ENCODE data around the gene CXCR4. TPM values are rescaled to one million over a fixed set of nuclear protein-coding genes. Genes with fewer than 3 reads are reported as not detected.
A peak's percentile ranks its signal among the peaks of the same experiment; 100 is the strongest.

Gene CXCR4
- total and polyA plus RNA-seq, 8 donors: 1.2 to 42.6 (median 15.9) TPM; not detected in 1

DNA sequence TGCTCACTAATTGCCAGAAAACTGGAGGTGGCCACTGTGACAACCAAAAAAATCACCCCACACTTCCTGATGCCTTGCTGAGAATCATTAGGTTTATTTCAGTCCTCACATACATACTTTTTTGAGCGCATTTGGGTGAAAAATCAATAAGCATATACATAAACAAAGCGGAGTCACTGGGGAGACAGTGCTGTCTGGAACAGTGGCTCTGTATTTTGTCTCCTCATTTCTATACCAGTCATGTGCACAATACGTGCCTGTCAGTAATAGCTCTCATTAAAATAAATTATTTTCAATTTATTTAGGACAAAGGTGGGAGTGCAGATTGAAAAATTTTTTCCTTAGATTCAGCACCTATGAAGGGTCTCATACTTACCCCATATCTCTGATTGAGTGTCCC, 48.2 kb downstream of the CXCR4 start:
- H3K4me1 ChIP-seq: no peaks in the 10 kb centered on the region
- intact Hi-C loops (cut with DNase I; ENCODE audit: low total_unique reads): no loop called here
- no peaks in the 10 kb centered on the region for H3K36me3 ChIP-seq
- no peaks in the 10 kb centered on the region for H3K27me3 ChIP-seq
- H3K4me3 ChIP-seq: no peak overlapping the region
- TF ChIP-seq POLR2AphosphoS5 (IDR thresholded peaks at IDR 0.05): no peak
- WGBS, 5 donors: 82 to 93% (median 92%) methylated on average over 3 of the region's 3 CpGs
- no peak overlapping the region for H3K27ac ChIP-seq
- no peak for DNase-seq
- peaks cover 0 to 6% (median 4%) of the 10 kb centered on the region in 4 donors for H3K9me3 ChIP-seq

DNA sequence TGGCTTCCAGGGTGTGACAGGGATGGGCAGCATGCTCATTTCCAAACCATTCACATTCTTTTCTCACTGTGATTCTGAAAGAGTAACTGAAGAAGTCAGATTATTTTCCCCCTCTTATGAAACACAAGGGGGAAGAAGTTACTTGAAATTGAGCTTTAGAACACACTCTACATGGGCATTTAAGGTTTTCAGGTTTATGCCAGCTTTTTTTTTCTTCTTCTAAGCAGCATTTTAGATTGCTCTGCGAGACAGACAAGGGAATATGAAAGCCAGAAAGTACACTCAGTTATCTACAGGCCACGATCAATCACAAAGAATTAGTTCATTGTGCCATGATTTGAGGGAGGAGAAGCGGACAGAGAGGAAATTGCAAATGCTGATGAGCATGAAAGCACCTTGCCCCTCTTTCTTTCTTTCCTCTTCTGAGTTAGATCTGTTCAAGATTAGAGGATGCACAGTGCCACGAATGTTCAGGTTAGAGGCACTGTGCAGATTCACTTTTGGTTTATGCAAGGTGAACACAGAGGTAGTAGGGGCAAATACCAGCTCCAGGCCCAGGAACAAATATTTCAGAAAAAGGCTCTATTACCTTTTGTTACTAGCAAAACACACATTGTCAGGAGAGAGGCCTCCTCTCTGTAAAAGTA, 49.2 kb downstream of the CXCR4 start:
- DNase-seq: no peak
- Histone ChIP-seq H3K4me3 (no peak overlapping the region), H3K9me3 (peaks cover 0 to 6% (median 4%) of the 10 kb centered on the region in 4 donors), H3K27me3 (no peaks in the 10 kb centered on the region), H3K27ac (no peak overlapping the region), H3K36me3 (no peaks in the 10 kb centered on the region), H3K4me1 (no peaks in the 10 kb centered on the region)
- TF ChIP-seq EP300 (IDR thresholded peaks at IDR 0.05) (no peak), POLR2A (IDR thresholded peaks at IDR 0.05) (no peak)
- TF ChIP-seq, protein P1, sequence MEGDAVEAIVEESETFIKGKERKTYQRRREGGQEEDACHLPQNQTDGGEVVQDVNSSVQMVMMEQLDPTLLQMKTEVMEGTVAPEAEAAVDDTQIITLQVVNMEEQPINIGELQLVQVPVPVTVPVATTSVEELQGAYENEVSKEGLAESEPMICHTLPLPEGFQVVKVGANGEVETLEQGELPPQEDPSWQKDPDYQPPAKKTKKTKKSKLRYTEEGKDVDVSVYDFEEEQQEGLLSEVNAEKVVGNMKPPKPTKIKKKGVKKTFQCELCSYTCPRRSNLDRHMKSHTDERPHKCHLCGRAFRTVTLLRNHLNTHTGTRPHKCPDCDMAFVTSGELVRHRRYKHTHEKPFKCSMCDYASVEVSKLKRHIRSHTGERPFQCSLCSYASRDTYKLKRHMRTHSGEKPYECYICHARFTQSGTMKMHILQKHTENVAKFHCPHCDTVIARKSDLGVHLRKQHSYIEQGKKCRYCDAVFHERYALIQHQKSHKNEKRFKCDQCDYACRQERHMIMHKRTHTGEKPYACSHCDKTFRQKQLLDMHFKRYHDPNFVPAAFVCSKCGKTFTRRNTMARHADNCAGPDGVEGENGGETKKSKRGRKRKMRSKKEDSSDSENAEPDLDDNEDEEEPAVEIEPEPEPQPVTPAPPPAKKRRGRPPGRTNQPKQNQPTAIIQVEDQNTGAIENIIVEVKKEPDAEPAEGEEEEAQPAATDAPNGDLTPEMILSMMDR (IDR thresholded peaks at IDR 0.05): no peak
- intact Hi-C loops (cut with DNase I; ENCODE audit: low total_unique reads): no loop called here
- WGBS, 5 donors: 43 to 73% (median 62%) methylated on average over 4 of the region's 4 CpGs

DNA sequence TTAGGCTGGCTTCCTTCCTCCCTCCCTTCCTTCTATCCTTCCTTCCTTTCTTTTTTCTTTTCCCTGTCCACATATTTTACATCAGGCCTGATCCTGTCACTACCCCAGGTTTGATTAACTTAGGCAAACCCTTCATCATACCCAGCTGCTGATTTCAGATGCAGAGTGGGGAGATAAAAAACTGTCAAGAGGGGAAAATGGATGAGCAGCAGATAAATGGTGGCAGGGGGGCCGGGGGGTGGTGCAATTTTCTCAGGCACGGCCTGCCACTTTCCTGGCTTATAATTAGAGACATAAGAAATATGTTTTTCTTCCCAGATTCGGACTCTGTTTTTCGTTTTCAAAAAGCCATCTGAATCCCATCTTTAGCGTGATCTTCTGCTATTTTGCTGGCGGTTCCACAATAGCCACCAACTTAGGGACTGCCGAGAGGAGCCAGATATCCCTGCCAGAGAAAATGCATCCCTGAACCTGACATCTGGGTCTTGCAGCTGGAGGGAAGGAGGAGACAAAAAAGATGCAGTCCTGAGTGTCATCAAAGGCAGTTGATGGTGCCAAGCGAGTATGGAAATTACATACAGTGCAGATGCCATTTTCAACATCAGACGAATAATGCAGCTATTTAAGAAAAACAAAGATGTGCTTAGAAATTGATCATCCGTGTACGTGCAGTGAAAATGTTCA, 49.9 kb downstream of the CXCR4 start:
- Histone ChIP-seq H3K27ac (no peak overlapping the region), H3K27me3 (no peaks in the 10 kb centered on the region), H3K4me1 (no peaks in the 10 kb centered on the region), H3K36me3 (no peaks in the 10 kb centered on the region), H3K9me3 (peaks cover 0 to 5% (median 3%) of the 10 kb centered on the region in 4 donors), H3K4me3 (no peak overlapping the region)
- no peak for DNase-seq
- intact Hi-C loops (cut with DNase I; ENCODE audit: low total_unique reads): no loop called here
- WGBS, 5 donors: 71 to 85% (median 74%) methylated on average over 11 of the region's 11 CpGs
- TF ChIP-seq POLR2AphosphoS5 (IDR thresholded peaks at IDR 0.05) (no peak), POLR2A (IDR thresholded peaks at IDR 0.05) (no peak), EP300 (IDR thresholded peaks at IDR 0.05) (no peak)
- TF ChIP-seq, protein P1 (IDR thresholded peaks at IDR 0.05): no peak

DNA sequence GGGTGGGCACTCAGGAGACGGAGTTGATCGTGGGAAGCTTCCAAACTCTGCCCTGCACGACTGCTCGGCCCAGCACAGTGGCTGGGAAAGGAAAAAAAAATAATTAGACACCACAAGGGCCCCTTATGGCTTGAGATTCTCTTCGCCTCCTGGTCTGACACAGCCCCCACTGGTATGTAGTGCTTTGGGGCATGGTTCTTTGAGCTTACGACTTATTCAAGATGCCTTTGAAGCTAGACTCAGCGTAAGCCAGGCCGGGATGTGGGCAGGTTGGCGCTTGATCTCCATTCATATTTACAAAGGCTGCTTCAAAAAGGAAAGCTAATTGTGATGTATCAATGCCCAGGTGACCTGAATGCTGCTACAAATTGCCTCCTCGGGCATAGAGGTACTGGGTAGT, 50.5 kb downstream of the CXCR4 start:
- intact Hi-C loops (cut with DNase I; ENCODE audit: low total_unique reads): no loop called here
- Histone ChIP-seq H3K9me3 (peaks cover 0 to 5% (median 1%) of the 10 kb centered on the region in 4 donors), H3K27me3 (no peaks in the 10 kb centered on the region), H3K4me1 (no peaks in the 10 kb centered on the region), H3K27ac (no peak overlapping the region), H3K4me3 (no peak overlapping the region), H3K36me3 (no peaks in the 10 kb centered on the region)
- 83 to 91% (median 84%) methylated on average over 10 of the region's 10 CpGs for WGBS, 5 donors
- no peak for DNase-seq
- TF ChIP-seq, protein P1 (IDR thresholded peaks at IDR 0.05): no peak
- no peak for TF ChIP-seq POLR2A (IDR thresholded peaks at IDR 0.05)
- TF ChIP-seq POLR2AphosphoS5 (IDR thresholded peaks at IDR 0.05): no peak
- TF ChIP-seq EP300 (IDR thresholded peaks at IDR 0.05): no peak

DNA sequence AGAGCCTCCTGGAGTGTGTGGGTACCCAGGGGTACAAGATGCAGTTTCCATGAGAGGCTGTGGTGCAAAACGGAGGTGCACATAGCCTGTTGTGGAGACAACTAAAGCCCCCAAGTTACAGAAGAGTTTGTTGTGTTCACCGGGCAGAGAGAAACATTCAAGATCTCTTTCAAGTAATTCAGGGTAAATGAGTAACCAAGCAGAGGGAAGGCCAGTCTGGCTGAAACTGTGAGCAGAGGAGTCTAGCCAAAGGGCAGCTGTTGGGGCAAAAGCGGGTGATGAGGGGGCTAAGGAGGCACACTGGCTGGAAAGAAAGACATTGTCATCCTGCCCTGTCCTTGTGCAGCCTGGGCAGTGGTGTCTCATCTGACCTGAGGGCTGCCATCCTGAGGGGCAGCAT, 52.0 kb downstream of the CXCR4 start:
- Histone ChIP-seq H3K4me1 (no peaks in the 10 kb centered on the region), H3K27me3 (no peaks in the 10 kb centered on the region), H3K36me3 (no peaks in the 10 kb centered on the region), H3K4me3 (no peak overlapping the region), H3K27ac (no peak overlapping the region), H3K9me3 (no peaks in the 10 kb centered on the region)
- intact Hi-C loops (cut with DNase I; ENCODE audit: low total_unique reads): no loop called here
- DNase-seq: peak in 1 of 2 donors; percentile 28
- 43 to 58% (median 50%) methylated on average over 3 of the region's 3 CpGs for WGBS, 5 donors
- no peak for TF ChIP-seq EP300 (IDR thresholded peaks at IDR 0.05)
- TF ChIP-seq, protein P1 (IDR thresholded peaks at IDR 0.05): no peak
- no peak for TF ChIP-seq POLR2A (IDR thresholded peaks at IDR 0.05)
- TF ChIP-seq POLR2AphosphoS5 (IDR thresholded peaks at IDR 0.05): no peak
